Bronchial epithelial cell (primary cell): Measurements from ENCODE around the gene KCNJ14. TPM values are rescaled to one million over a fixed set of nuclear protein-coding genes. Genes with fewer than 3 reads are reported as not detected.
"Not testable (repeated sequence)": the region's sequence is repeated elsewhere in the genome, so short reads cannot be mapped to it uniquely, and the experiment has no call there.

Experiments
- DNase-seq: peaks from one replicate; pipeline ENCODE4 v3.0.0-alpha.2; 2010; ENCODE audit warnings: low read depth
- FAIRE-seq: peaks from 2 replicates; lab custom pipeline; 2011; peaks lifted over from hg19 to GRCh38; lab: Jason Lieb, UNC
- H3K27me3 ChIP-seq: 2 replicates; pipeline ENCODE4 v1.5.1; 2011; ENCODE audit warnings: low read length; ENCODE audit not compliant: control insufficient read depth, insufficient read depth
- H3K36me3 ChIP-seq: 2 replicates; pipeline ENCODE4 v1.5.1; 2011; ENCODE audit warnings: low read length; ENCODE audit not compliant: control insufficient read depth, insufficient read depth
- H3K4me3 ChIP-seq: 2 replicates; pipeline ENCODE4 v1.5.1; 2011; ENCODE audit warnings: mild to moderate bottlenecking, low read depth, low read length, control low read depth
- total RNA-seq: library from RNA; depleted of rRNA; stranded (reverse); fragments of >200 nt; gene quantifications from 2 replicates; pipeline ENCODE4 v1.2.1, GENCODE V29; 2014
- TF ChIP-seq, protein P1 (sequence below): IDR thresholded peaks from 2 replicates; pipeline ENCODE4 v1.5.1; 2011; ENCODE audit warnings: mild to moderate bottlenecking, moderate library complexity, low read length, control low read depth, inconsistent platforms; ENCODE audit not compliant: insufficient read depth, severe bottlenecking

KCNJ14 gene
- total RNA-seq, 1 donor from 2014 or later = 1.1 TPM

DNA sequence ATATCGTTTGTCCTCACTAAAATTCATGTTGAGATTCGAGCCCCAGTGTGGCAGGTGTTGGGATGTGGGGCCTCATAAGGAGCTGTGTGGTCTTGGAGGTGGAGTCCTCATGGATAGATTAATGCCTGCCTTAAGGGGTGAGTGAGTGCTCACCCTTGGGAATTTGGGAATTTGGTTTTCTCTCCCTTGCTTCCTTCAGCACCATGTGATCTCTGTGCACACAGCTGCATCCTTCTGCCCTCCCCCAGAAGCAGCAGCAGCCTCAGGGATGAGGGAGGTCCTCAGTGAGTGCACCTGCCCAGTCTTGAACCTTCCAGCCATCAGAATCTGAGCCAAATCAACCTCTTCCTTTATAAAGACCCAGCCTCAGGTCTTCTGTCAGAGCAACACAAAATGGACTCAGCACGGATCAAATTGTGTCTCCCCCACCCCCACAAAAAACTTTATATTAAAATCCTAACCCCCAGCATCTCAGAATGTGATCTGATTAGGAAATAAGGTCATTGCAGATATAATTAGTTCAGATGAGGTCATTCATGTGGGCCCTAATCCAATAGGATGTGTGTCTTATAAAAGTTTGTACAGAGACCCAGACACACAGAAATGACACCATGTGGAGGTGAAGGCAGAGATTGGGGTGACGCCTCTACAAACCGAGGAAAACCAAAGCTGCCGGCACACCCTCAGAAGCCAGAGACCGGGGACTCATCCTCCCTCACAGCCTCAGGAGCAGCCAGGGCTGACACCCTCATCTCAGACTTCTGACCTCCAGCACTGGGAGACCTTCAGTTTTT lies 26.7 kb downstream of the KCNJ14 start:
- FAIRE-seq = no peak
- Histone ChIP-seq H3K4me3 (no peak overlapping the region), H3K27me3 (no peaks in the 10 kb centered on the region), H3K36me3 (peaks cover 8% of the 10 kb centered on the region)
- DNase-seq = no peak
- TF ChIP-seq, protein P1, sequence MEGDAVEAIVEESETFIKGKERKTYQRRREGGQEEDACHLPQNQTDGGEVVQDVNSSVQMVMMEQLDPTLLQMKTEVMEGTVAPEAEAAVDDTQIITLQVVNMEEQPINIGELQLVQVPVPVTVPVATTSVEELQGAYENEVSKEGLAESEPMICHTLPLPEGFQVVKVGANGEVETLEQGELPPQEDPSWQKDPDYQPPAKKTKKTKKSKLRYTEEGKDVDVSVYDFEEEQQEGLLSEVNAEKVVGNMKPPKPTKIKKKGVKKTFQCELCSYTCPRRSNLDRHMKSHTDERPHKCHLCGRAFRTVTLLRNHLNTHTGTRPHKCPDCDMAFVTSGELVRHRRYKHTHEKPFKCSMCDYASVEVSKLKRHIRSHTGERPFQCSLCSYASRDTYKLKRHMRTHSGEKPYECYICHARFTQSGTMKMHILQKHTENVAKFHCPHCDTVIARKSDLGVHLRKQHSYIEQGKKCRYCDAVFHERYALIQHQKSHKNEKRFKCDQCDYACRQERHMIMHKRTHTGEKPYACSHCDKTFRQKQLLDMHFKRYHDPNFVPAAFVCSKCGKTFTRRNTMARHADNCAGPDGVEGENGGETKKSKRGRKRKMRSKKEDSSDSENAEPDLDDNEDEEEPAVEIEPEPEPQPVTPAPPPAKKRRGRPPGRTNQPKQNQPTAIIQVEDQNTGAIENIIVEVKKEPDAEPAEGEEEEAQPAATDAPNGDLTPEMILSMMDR = no peak

DNA sequence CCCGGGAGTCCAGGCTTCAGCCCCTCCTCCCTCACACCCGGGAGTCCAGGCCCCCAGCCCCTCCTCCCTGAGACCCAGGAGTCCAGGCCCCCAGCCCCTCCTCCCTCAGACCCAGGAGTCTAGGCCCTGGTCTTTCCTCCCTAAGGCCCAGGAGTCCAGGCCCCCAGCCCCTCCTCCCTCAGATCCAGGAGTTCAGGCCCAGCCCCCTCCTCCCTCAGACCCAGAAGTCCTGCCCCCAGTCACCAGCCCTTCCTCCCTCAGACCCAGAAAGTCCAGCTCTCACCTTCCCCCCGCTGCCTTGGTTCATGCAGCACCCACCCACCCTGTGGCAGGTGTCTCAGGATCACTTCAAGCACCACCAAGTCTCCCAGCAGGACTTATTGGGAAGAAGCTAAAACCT lies 27.9 kb downstream of the KCNJ14 start:
- peaks cover 1% of the 10 kb centered on the region for H3K36me3 ChIP-seq
- no peaks in the 10 kb centered on the region for H3K27me3 ChIP-seq
- TF ChIP-seq, protein P1 = no peak
- FAIRE-seq (no peak), DNase-seq (no peak)
- H3K4me3 ChIP-seq = no peak overlapping the region

DNA sequence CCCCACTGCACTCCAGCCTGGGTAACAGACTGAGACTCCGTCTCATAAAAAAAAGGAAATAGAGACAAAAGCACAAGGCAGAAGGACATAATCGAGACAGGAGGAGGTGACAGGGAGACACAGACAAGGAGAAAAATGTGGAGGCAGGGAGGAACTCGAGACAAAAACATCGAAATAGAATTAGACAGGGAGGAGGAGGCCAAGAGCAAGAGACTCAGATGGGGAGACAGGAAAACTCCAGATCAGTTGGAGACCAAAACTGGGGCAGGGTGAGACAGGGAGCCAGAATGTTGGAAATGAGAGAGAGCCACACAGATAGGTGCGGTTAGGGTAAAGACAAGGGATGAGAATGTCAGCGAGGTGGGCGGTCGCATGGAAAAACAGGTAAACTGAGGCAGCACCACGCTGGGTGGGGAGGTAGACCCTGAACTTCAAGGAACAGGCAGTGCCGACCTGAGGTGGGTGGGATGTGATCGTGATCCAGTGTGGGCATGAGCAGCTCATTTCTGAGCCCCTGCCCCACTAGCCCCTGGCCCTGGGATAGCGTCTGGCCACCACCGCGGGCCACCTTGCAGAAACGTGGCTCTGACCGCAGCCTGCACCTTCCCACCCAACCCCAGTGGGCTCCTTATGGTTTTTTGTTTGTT lies 29.0 kb downstream of the KCNJ14 start:
- TF ChIP-seq, protein P1 = no peak
- DNase-seq = no peak
- no peak for FAIRE-seq
- H3K36me3 ChIP-seq = no peaks in the 10 kb centered on the region
- no peak overlapping the region for H3K4me3 ChIP-seq
- H3K27me3 ChIP-seq = no peaks in the 10 kb centered on the region

DNA sequence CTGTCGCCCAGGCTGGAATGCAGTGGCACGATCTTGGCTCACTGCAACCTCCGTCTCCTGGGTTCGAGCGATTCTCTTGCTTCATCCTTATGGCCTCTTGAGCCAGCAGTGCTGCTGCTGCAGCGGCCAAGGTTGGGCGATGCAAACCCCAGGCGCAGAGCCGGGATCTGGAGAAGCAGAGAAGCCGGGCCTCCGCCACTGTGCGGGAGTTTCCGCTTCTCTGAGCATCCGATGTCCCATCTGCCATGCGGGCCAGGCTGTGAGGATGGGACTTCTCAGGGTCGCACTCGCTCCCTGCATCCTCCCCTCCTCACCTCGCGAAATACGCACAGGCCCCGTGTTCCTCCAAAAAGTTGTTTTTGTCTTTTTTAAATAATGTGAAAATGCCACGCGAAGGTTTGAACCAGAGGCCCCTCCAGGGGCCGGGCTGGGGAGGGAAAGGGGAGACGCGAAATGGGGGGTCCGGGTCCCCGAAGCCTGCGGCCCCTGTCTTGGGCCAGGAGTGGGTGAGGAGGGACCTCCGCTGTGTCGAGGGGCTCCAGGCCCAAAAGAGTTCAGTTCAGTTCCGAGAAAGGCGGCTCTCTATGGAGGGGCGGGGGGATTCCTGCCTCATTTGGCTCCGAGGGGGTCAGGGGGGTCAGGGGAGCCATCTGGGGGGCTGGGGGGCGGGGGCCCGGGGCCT lies 29.7 kb downstream of the KCNJ14 start:
- DNase-seq = no peak
- H3K27me3 ChIP-seq = no peaks in the 10 kb centered on the region
- no peak overlapping the region for H3K4me3 ChIP-seq
- FAIRE-seq = no peak
- H3K36me3 ChIP-seq = no peaks in the 10 kb centered on the region
- TF ChIP-seq, protein P1 = no peak

DNA sequence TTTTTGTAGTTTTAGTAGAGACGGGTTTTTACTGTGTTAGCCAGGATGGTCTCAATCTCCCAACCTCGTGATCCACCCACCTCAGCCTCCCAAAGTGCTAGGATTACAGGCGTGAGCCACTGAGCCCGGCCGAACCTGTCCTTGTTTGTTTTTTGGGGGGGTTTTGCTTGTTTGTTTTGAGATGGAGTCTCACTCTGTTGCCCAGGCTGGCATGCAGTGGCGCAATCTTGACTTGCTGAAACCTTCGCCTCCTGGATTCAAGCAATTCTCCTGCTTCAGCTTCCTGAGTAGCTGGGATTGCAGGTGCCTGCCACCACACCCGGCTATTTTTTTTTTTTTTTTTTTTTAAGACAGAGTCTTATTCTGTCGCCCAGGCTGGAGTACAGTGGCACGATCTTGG lies 31.3 kb downstream of the KCNJ14 start:
- not testable (repeated sequence) for H3K4me3 ChIP-seq, FAIRE-seq, H3K36me3 ChIP-seq, H3K27me3 ChIP-seq
- peak; percentile 64 for DNase-seq

DNA sequence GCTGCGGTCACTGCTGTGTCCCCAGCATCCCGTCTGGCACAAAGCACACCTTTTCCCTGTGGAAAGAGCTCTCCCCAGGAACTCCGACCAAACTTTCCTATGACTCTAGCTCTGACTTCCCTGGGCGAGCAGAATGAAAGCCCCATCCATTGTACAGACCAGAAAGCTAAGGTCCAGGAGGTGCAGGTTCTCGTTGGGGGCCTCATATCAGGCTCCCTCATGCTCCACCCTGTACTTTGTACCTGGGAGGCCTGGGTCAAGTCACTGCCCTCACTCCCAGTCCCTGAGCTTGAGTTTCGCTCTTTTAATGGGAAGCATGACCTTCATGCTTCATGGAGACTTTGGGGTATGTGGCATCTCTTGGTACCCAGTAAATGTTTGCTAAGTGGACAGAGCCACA lies 32.2 kb downstream of the KCNJ14 start:
- DNase-seq (no peak), FAIRE-seq (no peak)
- no peak overlapping the region for H3K4me3 ChIP-seq
- no peaks in the 10 kb centered on the region for H3K36me3 ChIP-seq
- no peaks in the 10 kb centered on the region for H3K27me3 ChIP-seq
- TF ChIP-seq, protein P1 = no peak
